Memory B cell (primary cell): ENCODE measurements around the gene ZNF629.

ENCODE experiments used
- ATAC-seq: fragments of 150-1000 bp; cut with Tn5 transposase; 2 replicates; pipeline ENCODE4 v1.10.0; 2021; ENCODE audit warnings: low read depth, mild to moderate bottlenecking, moderate library complexity
- DNase-seq, 2 donors: peaks; one replicate each; pipeline ENCODE4 v3.0.0; 2022; ENCODE audit warnings: low spot score in 2 of 2
- H3K27ac Mint-ChIP-seq: one replicate; pipeline ENCODE4 v1.8.0; 2022; ENCODE audit warnings: mild to moderate bottlenecking, moderate library complexity, mixed read lengths
- H3K27me3 Mint-ChIP-seq: one replicate; pipeline ENCODE4 v1.8.0; 2022; ENCODE audit warnings: mixed read lengths
- H3K36me3 Mint-ChIP-seq: one replicate; pipeline ENCODE4 v1.8.0; 2022; ENCODE audit warnings: mild to moderate bottlenecking, mixed read lengths
- H3K4me1 Mint-ChIP-seq: one replicate; pipeline ENCODE4 v1.8.0; 2022; ENCODE audit warnings: mixed read lengths
- H3K4me3 Mint-ChIP-seq: one replicate; pipeline ENCODE4 v1.8.0; 2022; ENCODE audit warnings: mild to moderate bottlenecking, moderate library complexity, mixed read lengths
- H3K9me3 Mint-ChIP-seq: one replicate; pipeline ENCODE4 v1.8.0; 2022; ENCODE audit warnings: mixed read lengths

Gene ZNF629

GRCh38 chr16:30740364-30741251 lies 46.4 kb downstream of the ZNF629 start:
- H3K27me3 Mint-ChIP-seq, result no peaks in the 10 kb centered on the region
- H3K4me1 Mint-ChIP-seq, result peaks cover 12% of the 10 kb centered on the region
- H3K9me3 Mint-ChIP-seq, result no peaks in the 10 kb centered on the region
- H3K36me3 Mint-ChIP-seq, result peaks cover 32% of the 10 kb centered on the region
- no peak overlapping the region for H3K27ac Mint-ChIP-seq
- DNase-seq, result no peak
- no peak overlapping the region for H3K4me3 Mint-ChIP-seq
- no peak for ATAC-seq

GRCh38 chr16:30738984-30739951 lies 47.7 kb downstream of the ZNF629 start:
- no peak overlapping the region for H3K4me3 Mint-ChIP-seq
- ATAC-seq (no peak), DNase-seq (no peak)
- peaks cover 28% of the 10 kb centered on the region for H3K36me3 Mint-ChIP-seq
- no peaks in the 10 kb centered on the region for H3K9me3 Mint-ChIP-seq
- no peak overlapping the region for H3K27ac Mint-ChIP-seq
- H3K4me1 Mint-ChIP-seq, result peaks cover 12% of the 10 kb centered on the region
- H3K27me3 Mint-ChIP-seq, result no peaks in the 10 kb centered on the region

GRCh38 chr16:30737794-30738648 lies 49.0 kb downstream of the ZNF629 start:
- Mint-ChIP-seq H3K36me3 (peaks cover 28% of the 10 kb centered on the region), H3K27me3 (no peaks in the 10 kb centered on the region), H3K4me1 (peaks cover 12% of the 10 kb centered on the region), H3K4me3 (no peak overlapping the region), H3K9me3 (no peaks in the 10 kb centered on the region), H3K27ac (no peak overlapping the region)
- no peak for DNase-seq
- no peak for ATAC-seq

GRCh38 chr16:30736995-30737793 lies 49.8 kb downstream of the ZNF629 start:
- H3K27me3 Mint-ChIP-seq, result no peaks in the 10 kb centered on the region
- no peak overlapping the region for H3K4me3 Mint-ChIP-seq
- no peaks in the 10 kb centered on the region for H3K9me3 Mint-ChIP-seq
- H3K36me3 Mint-ChIP-seq, result peaks cover 30% of the 10 kb centered on the region
- H3K27ac Mint-ChIP-seq, result no peak overlapping the region
- DNase-seq (no peak), ATAC-seq (no peak)
- peaks cover 12% of the 10 kb centered on the region for H3K4me1 Mint-ChIP-seq

GRCh38 chr16:30731411-30731810 lies 55.6 kb downstream of the ZNF629 start:
- H3K9me3 Mint-ChIP-seq, result no peaks in the 10 kb centered on the region
- no peak overlapping the region for H3K27ac Mint-ChIP-seq
- peaks cover 20% of the 10 kb centered on the region for H3K36me3 Mint-ChIP-seq

GRCh38 chr16:30728899-30729672 lies 57.9 kb downstream of the ZNF629 start:
- no peak overlapping the region for H3K4me3 Mint-ChIP-seq
- H3K4me1 Mint-ChIP-seq, result peaks cover 6% of the 10 kb centered on the region
- no peaks in the 10 kb centered on the region for H3K27me3 Mint-ChIP-seq
- DNase-seq, result no peak
- H3K36me3 Mint-ChIP-seq, result peaks cover 28% of the 10 kb centered on the region
- no peak for ATAC-seq
- H3K27ac Mint-ChIP-seq, result no peak overlapping the region
- H3K9me3 Mint-ChIP-seq, result no peaks in the 10 kb centered on the region

More at GRCh38 chr16:30731411-30731810, 55.6 kb downstream of the ZNF629 start:
- no peak for ATAC-seq
- no peak overlapping the region for H3K4me3 Mint-ChIP-seq
- no peaks in the 10 kb centered on the region for H3K4me1 Mint-ChIP-seq
- DNase-seq, result no peak
- no peaks in the 10 kb centered on the region for H3K27me3 Mint-ChIP-seq
